Caco-2 (cell line): Measurements from ENCODE around the gene SLC2A4RG. TPM values are rescaled to one million over a fixed set of nuclear protein-coding genes. Genes with fewer than 3 reads are reported as not detected.

Source experiments
- BruUV-seq: library from RNA; stranded (reverse); fragments of 400-500 nt; replicated peaks from 2 replicates; lab custom pipeline; 2021; lab: Mats Ljungman, UMichigan
- CTCF ChIA-PET: fragments of 300-600 bp; sonication (Branson Sonifier 250); formaldehyde crosslinking; loops from one replicate; lab custom pipeline; 2022; ENCODE audit warnings: antibody characterized with exemption; lab: Charles Lee
- POLR2A ChIA-PET: fragments of 300-600 bp; sonication (Branson Sonifier 250); formaldehyde crosslinking; loops from one replicate; lab custom pipeline; 2022; ENCODE audit warnings: antibody characterized with exemption; lab: Charles Lee
- DNase-seq, 2 experiments: peaks; one replicate each; pipeline versions ENCODE4 v3.0.0 to v3.0.0-alpha.2; 2020 to 2022
- H3K27me3 ChIP-seq: replicated peaks from 2 replicates; pipeline ENCODE4 v1.6.0; 2011; ENCODE audit warnings: low read length; ENCODE audit not compliant: control insufficient read depth, insufficient read depth
- H3K36me3 ChIP-seq: 2 replicates; pipeline ENCODE4 v1.5.1; 2011; ENCODE audit warnings: low read length; ENCODE audit not compliant: control insufficient read depth, insufficient read depth
- H3K4me1 ChIP-seq: fragments of 250-450 bp; sonication (Bioruptor Pico); 2 replicates; pipeline ENCODE4 v1.5.1; 2020; ENCODE audit warnings: mild to moderate bottlenecking
- H3K4me3 ChIP-seq: 2 replicates; pipeline ENCODE4 v1.5.1; 2011; ENCODE audit warnings: low read depth, mild to moderate bottlenecking, control low read depth, low read length
- H3K9me3 ChIP-seq: fragments of 250-450 bp; sonication (Bioruptor Pico); 2 replicates; pipeline ENCODE4 v1.5.1; 2020; ENCODE audit warnings: mild to moderate bottlenecking, moderate library complexity
- H3K27ac Mint-ChIP-seq: one replicate; pipeline ENCODE4 v1.8.0; 2022; ENCODE audit warnings: mixed read lengths; ENCODE audit not compliant: unreplicated experiment
- H3K27me3 Mint-ChIP-seq: one replicate; pipeline ENCODE4 v1.8.0; 2022; ENCODE audit warnings: mixed read lengths; ENCODE audit not compliant: insufficient read depth, unreplicated experiment
- H3K36me3 Mint-ChIP-seq: one replicate; pipeline ENCODE4 v1.8.0; 2022; ENCODE audit warnings: mild to moderate bottlenecking, mixed read lengths; ENCODE audit not compliant: insufficient read depth, unreplicated experiment
- H3K4me1 Mint-ChIP-seq: one replicate; pipeline ENCODE4 v1.8.0; 2022; ENCODE audit warnings: low read depth, mixed read lengths; ENCODE audit not compliant: unreplicated experiment
- H3K4me3 Mint-ChIP-seq: one replicate; pipeline ENCODE4 v1.8.0; 2022; ENCODE audit warnings: mild to moderate bottlenecking, moderate library complexity, mixed read lengths; ENCODE audit not compliant: unreplicated experiment
- H3K9me3 Mint-ChIP-seq: one replicate; pipeline ENCODE4 v1.8.0; 2022; ENCODE audit warnings: mixed read lengths; ENCODE audit not compliant: unreplicated experiment
- intact Hi-C: fragments of 100-400 bp; cut with micrococcal nuclease; formaldehyde crosslinking; loops from one replicate; pipeline ENCODE4 v1.10.0; 2022; ENCODE audit not compliant: unreplicated experiment
- total RNA-seq: library from RNA; stranded (reverse); gene quantifications from 2 replicates; pipeline ENCODE4 v1.2.3, GENCODE V29; 2022
- TF ChIP-seq, protein P1 (sequence below), 2 experiments: fragments of 200-600 bp in 1 of 2; IDR thresholded peaks; 1 replicate in 1 of 2; 2 replicates in 1 of 2; pipeline versions ENCODE4 v1.5.1 to v1.8.0; 2011 to 2022; ENCODE audit warnings: antibody characterized with exemption in 1 of 2, control low read depth in 1 of 2, inconsistent platforms in 1 of 2, low read depth in 1 of 2, low read length in 1 of 2, mild to moderate bottlenecking in 1 of 2, moderate library complexity in 1 of 2; ENCODE audit not compliant: insufficient read depth in 1 of 2, severe bottlenecking in 1 of 2, unreplicated experiment in 1 of 2

Gene SLC2A4RG
- total RNA-seq, 1 experiment from 2014 or later: 234 TPM

DNA sequence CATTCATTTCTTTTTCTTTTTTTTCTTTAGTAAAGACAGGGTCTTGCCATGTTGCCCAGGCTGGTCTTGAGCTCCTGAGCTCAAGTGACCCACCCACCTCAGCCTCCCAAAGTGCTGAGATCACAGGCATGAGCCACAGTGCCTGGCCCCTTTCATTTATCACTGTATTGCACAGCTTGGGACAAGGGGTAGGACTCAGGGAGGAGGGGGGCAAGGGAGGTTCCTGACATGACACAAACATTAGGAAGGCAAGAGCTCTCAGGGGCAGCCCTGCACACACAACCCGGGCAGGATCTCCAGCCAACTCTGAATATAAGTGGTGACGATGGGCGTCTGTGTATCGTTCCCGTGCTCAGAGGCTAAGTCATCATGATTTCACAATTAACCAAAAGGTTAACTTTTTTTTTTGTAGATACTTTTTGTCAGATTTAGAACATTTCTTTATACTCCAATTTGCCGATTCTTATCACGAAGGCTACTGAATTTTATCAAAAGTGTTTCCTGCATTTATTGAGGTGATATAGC lies 19.9 kb downstream of the SLC2A4RG start:
- no peaks in the 10 kb centered on the region for H3K27me3 Mint-ChIP-seq
- no TSS peak for BruUV-seq
- no peaks in the 10 kb centered on the region for H3K9me3 Mint-ChIP-seq
- CTCF ChIA-PET: no interaction called here
- H3K27ac Mint-ChIP-seq: no peak overlapping the region
- intact Hi-C loops: no loop called here
- Histone ChIP-seq H3K9me3 (peaks cover 4% of the 10 kb centered on the region; the same call in 1 of the 2 replicates), H3K27me3 (no peaks in the 10 kb centered on the region), H3K36me3 (no peaks in the 10 kb centered on the region), H3K4me1 (no peaks in the 10 kb centered on the region; the same call in 1 of the 2 replicates), H3K4me3 (no peak overlapping the region)
- no peaks in the 10 kb centered on the region for H3K36me3 Mint-ChIP-seq
- TF ChIP-seq, protein P1, sequence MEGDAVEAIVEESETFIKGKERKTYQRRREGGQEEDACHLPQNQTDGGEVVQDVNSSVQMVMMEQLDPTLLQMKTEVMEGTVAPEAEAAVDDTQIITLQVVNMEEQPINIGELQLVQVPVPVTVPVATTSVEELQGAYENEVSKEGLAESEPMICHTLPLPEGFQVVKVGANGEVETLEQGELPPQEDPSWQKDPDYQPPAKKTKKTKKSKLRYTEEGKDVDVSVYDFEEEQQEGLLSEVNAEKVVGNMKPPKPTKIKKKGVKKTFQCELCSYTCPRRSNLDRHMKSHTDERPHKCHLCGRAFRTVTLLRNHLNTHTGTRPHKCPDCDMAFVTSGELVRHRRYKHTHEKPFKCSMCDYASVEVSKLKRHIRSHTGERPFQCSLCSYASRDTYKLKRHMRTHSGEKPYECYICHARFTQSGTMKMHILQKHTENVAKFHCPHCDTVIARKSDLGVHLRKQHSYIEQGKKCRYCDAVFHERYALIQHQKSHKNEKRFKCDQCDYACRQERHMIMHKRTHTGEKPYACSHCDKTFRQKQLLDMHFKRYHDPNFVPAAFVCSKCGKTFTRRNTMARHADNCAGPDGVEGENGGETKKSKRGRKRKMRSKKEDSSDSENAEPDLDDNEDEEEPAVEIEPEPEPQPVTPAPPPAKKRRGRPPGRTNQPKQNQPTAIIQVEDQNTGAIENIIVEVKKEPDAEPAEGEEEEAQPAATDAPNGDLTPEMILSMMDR (IDR thresholded peaks at IDR 0.05; ENCODE audit: insufficient read depth in 1 of 2, low read depth in 1 of 2, low read length in 1 of 2, severe bottlenecking in 1 of 2, unreplicated experiment in 1 of 2): no peak
- H3K4me1 Mint-ChIP-seq: no peaks in the 10 kb centered on the region
- no peak for DNase-seq
- no peak overlapping the region for H3K4me3 Mint-ChIP-seq
- POLR2A ChIA-PET: interaction anchor here (0.7 to 0.8 kb wide), 2 partner anchors 19 to 123 kb away, joined by 4 read pairs; no protein-coding TSS in a partner anchor

DNA sequence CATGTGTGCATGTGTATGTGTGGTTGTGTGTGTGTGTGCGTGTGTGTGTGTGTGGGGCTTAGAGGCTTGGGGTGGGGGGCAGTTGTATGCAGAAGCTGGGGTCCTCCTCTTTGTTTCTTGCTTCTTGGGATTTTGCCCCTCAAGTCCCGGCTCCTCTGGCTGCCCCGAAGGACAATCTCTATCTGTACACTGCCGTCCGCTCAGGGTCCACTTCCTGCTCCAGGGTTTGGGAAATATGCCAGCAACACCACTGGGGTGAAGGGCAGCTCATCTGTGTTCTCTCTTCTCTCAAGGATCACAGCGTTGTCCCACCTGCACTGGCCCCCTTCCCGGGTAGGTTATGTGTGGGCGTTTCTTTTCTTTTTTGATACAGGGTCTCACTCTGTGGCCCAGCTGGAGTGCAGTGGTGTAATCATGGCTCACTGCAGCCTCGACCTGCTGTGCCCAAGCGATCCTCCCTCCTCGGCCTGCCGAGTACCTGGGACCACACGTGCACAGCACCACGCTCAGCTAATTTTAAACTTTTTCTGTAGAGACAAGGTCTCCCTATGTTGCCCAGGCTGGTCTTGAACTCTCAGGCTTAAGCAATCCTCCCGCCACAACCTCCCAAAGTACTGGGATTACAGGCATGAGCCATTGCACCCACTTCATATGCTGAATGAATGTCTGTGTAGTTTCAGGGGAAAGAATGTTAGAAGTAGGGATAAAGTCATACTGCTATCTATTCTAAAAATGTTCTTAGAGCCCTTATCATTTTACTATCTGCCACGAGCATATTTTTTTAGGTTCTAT lies 25.7 kb downstream of the SLC2A4RG start:
- Mint-ChIP-seq H3K9me3 (no peaks in the 10 kb centered on the region), H3K36me3 (no peaks in the 10 kb centered on the region), H3K4me3 (no peak overlapping the region), H3K4me1 (no peaks in the 10 kb centered on the region), H3K27ac (no peak overlapping the region), H3K27me3 (no peaks in the 10 kb centered on the region)
- POLR2A ChIA-PET: interaction anchor here (0.6 kb wide), 1 partner anchor 219 kb away, joined by 3 read pairs; no protein-coding TSS in a partner anchor
- no TSS peak for BruUV-seq
- intact Hi-C loops: no loop called here
- DNase-seq: no peak
- no peaks in the 10 kb centered on the region for H3K4me1 ChIP-seq
- CTCF ChIA-PET: interaction anchor here (0.7 kb wide), 1 partner anchor 323 kb away, joined by 3 read pairs; no protein-coding TSS in a partner anchor
- H3K27me3 ChIP-seq: no peaks in the 10 kb centered on the region
- no peak overlapping the region for H3K4me3 ChIP-seq
- H3K36me3 ChIP-seq: no peaks in the 10 kb centered on the region
- H3K9me3 ChIP-seq: no peaks in the 10 kb centered on the region
- TF ChIP-seq, protein P1 (IDR thresholded peaks at IDR 0.05; ENCODE audit: insufficient read depth in 1 of 2, low read depth in 1 of 2, low read length in 1 of 2, severe bottlenecking in 1 of 2, unreplicated experiment in 1 of 2): no peak

DNA sequence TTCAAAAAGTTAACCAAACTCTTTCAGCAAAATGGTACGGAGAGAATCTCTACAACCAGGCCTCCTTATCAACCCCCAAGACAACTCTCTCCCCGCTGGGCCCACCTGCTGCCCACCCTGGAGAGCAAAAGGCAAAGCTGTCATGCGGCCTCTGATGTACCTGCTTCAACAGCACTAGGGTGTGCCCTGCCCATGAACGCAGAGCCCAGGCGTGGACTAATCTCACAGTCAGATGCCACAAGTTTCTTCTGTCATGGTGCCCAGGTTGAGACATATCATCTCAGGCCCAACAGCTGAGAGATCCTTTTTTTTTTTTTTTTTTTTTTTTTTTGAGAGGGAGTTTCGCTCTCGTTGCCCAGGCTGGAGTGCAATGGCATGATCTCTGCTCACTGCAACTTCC lies 26.3 kb downstream of the SLC2A4RG start:
- CTCF ChIA-PET: interaction anchor here (0.7 kb wide), 1 partner anchor 433 kb away, joined by 4 read pairs; no protein-coding TSS in a partner anchor
- no peaks in the 10 kb centered on the region for H3K36me3 Mint-ChIP-seq
- no peaks in the 10 kb centered on the region for H3K36me3 ChIP-seq

More for the DNA sequence above, 26.3 kb downstream of the SLC2A4RG start:
- H3K27ac Mint-ChIP-seq: no peak overlapping the region
- H3K4me1 Mint-ChIP-seq: no peaks in the 10 kb centered on the region
- Histone ChIP-seq H3K27me3 (no peaks in the 10 kb centered on the region), H3K9me3 (no peaks in the 10 kb centered on the region), H3K4me1 (no peaks in the 10 kb centered on the region), H3K4me3 (no peak overlapping the region)
- BruUV-seq: no TSS peak
- DNase-seq: no peak
- no peaks in the 10 kb centered on the region for H3K9me3 Mint-ChIP-seq
- intact Hi-C loops: no loop called here
- no peak overlapping the region for H3K4me3 Mint-ChIP-seq
- TF ChIP-seq, protein P1 (IDR thresholded peaks at IDR 0.05; ENCODE audit: insufficient read depth in 1 of 2, low read depth in 1 of 2, low read length in 1 of 2, severe bottlenecking in 1 of 2, unreplicated experiment in 1 of 2): no peak
- POLR2A ChIA-PET: no interaction called here
- H3K27me3 Mint-ChIP-seq: no peaks in the 10 kb centered on the region
